ENCODE data around the gene KIRREL3.

Gene KIRREL3

GRCh38 chr11:126904520-126904919 lies 96.0 kb downstream of the KIRREL3 start:
- no peak for DNase-seq

- DNase-seq = no peak
These were observed 98.8 kb downstream of the KIRREL3 start for GRCh38 chr11:126901783-126902182.

DNA sequence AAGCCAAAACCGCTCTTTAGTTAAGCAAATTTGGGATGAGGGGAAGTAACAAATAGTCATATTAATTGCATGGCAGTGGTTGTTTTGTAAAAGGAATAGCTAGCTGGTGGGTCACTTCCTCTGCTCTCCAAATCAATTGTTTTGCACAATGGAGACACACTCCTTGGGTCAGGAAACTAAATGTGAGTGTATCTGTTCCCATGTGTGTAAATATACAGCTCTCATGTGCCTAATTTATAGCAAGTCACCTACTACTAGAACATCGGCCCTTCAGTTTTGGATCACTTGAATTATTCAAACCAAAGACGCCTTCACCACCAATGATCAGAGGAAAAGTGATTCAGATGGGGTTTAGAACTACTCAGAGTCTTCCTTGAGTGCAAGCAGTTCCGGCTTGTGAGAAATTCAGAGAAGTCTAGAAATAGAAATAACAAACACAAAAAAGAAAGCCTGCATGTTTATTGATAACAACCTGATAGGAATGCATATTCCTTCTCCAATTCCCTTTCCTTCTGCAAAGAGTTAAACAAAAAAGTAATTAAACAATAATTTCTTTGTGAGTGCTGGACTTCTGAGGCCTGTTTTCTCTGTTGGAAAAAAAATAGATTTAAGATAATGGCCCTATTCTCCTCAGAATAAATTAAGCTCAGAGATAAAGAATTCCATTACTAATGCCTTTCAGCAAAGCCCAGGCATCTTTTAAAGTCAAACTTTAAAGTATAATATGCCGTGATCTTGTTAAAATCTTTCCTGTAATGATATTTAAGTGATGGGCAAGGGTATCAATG lies 100.4 kb downstream of the KIRREL3 start:
- DNase-seq = no peak

DNA sequence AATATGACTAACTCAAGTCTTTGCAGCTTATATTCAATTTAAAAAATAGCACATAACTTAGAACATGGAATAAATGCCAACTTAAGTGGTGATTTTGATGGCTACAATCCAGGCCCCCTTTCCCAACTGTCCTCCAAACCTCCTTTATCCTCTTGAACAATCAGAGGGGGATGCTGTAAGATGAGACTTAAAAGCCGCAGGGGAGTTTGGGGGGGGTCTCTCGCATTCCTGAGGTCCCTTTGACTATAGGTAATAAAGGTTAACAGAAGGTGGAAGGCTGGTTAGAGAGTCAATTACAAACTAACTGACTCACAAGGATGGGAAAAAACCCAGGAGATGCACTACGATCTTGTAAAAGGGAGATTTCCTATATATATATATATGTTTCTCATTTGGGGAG lies 101.8 kb downstream of the KIRREL3 start:
- DNase-seq = no peak

GRCh38 chr11:126897430-126897829 lies 103.1 kb downstream of the KIRREL3 start:
- no peak for DNase-seq

DNA sequence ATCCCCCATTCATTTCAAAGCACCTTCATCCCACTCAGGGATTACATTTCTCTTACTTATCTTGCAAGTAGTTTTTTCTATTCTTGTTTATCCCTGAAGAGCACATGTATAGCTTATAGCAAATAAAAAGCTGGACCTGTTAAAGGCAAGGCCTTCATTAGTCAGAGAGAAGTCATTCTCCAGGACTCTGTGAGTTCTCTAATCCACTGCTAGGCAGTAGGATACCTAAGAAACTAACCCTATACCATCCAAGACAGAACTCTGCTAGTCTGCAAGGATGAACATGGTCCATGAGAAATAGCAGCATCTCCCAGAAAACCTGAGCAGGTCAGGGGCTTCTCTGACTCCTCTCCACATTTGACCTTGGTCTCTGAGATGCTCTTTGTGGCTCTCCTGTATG lies 104.5 kb downstream of the KIRREL3 start:
- DNase-seq = no peak

- no peak for DNase-seq
These were observed 106.8 kb downstream of the KIRREL3 start for GRCh38 chr11:126893796-126894195.

DNA sequence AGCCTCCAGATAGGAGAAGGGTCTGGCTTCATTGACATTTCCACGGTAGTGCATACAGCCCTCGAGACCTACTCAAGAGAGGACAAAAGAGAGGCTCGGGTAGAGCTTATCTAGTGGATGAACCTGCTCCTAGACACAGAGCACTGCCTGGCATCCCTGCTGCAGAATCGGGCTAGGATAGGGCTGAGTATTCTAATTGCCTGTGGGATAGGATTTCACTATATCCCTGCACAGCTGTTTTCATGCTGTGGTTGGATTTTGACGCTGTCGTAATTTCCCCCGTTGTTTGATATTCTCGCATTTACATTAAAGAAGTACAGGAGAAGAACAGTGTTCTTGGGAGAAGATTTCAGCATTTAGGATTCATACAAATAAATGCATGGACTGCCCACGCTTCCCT lies 107.8 kb downstream of the KIRREL3 start:
- no peak for DNase-seq

DNA sequence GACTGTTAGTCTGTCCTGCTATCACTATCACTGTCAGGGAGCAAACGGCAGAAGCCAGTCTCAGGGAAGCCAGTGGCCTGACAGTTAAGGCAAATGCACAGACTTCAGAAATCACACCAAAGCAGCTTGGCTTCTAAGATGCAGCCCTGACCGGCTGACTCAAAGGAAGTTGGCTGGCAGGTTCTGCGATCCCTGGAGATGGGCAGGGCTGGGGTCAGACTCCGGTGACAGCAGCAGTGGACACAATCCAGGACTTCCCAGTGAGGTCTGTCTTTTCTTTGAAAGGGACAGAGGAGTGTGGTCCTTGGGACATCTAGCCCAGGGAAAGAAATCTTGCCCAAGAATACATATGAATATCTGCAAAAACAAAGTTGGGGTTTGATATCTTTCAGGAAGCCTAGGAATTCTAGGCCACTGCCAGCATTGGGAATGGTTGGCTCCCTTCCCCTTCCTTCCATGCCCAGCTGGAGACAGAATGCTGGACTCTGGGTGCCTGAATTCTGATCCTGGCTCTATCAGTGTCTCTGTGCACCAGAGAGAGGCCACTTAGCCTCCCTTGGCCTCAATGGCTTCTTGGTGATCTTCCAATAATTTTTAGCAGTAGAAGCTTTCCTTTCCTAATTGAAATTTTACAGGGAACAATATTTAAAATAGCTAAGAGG lies 108.9 kb downstream of the KIRREL3 start:
- DNase-seq = no peak

DNA sequence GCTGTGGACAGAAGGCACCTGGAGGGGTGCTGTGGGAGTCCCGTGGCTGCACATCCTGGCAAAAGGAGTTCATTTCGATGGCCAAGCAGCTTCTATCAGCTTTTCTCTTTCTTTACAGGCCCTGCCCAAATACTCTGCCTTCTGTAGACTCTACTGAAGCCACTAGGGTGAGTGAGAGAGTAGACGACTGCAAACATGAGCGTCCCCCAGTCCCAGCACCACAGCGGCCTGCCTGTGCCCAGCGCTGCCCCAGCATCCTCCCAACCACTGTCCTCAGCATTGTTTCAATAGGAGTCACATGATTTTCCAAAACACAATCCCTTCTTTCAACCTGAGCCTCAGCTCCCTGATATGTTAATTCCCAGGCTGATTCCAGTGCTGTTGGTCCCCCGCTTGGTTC lies 110.0 kb downstream of the KIRREL3 start:
- no peak for DNase-seq

- DNase-seq = no peak
These were observed 112.4 kb downstream of the KIRREL3 start for GRCh38 chr11:126888115-126888712.

DNA sequence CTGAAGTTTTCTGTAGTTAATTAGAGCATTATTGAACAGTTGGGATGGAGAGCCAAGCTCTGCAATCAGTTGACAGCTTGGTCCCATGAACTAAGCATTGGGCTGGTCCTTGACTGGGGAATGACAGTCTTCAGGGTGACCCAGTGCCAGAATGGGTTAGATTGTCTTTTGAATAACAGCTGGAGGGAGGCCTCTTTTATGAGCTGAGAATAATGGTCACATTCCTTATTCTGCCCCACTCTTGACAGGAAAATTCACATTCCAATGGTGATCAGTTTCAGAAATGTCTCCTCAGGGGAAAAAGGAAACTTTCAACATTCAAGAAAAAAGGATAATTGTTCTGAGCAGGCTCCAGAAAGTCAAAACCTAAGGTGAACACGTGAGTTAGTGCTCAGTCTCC lies 113.9 kb downstream of the KIRREL3 start:
- no peak for DNase-seq

- DNase-seq = no peak
These were observed 114.5 kb downstream of the KIRREL3 start for GRCh38 chr11:126886085-126886484.

- no peak for DNase-seq
These were observed 116.0 kb downstream of the KIRREL3 start for GRCh38 chr11:126884594-126884993.

- no peak for DNase-seq
These were observed 116.4 kb downstream of the KIRREL3 start for GRCh38 chr11:126884192-126884591.

GRCh38 chr11:126880872-126881271 lies 119.7 kb downstream of the KIRREL3 start:
- no peak for DNase-seq

GRCh38 chr11:126879516-126879915 lies 121.1 kb downstream of the KIRREL3 start:
- DNase-seq = no peak

GRCh38 chr11:126878913-126879482 lies 121.6 kb downstream of the KIRREL3 start:
- DNase-seq = no peak

GRCh38 chr11:126874831-126875230 lies 125.7 kb downstream of the KIRREL3 start:
- DNase-seq = no peak

DNA sequence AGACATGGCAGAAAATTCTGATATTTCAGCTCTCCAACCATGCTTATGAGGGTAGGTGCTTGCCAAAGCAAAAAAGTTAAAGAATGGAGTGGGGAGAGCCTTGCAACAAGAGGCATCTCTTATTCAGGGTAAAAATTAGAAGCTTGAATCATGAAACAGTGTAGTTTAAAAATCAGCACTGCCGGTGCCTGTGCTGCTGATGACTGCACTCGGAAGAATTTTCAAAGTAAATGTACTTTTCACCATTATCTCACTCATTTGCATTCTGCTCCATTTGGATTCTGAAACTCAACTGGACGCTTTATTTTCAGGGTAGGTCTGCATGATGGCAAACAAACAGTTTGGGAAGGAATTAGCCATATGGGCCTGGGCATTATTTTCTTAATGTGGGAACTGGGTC lies 126.3 kb downstream of the KIRREL3 start:
- DNase-seq = no peak

GRCh38 chr11:126871792-126872191 lies 128.8 kb downstream of the KIRREL3 start:
- no peak for DNase-seq

- no peak for DNase-seq
These were observed 130.5 kb downstream of the KIRREL3 start for GRCh38 chr11:126870021-126870420.

DNA sequence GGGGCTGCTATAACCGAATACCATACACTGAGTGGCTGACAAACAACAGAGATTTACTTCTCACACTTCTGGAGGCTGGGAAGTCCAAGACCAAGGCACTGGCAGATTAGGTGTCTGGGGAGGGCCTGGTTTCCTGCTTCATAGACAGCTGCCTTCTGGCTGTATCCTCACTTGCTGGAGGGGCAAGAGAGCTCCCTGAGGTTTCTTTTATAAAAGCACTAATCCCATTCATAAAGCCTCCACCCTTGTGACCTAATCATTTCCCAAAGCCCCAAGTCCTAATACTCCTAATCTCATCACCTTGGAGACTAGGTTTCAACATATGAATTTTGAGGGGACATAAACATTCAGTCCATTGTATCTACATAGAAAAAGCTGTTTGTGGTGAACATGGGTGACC lies 131.8 kb downstream of the KIRREL3 start:
- DNase-seq = no peak

- DNase-seq = no peak
These were observed 135.6 kb downstream of the KIRREL3 start for GRCh38 chr11:126864934-126865333.
